ENCODE measurements around the gene ARHGAP10. TPM values are rescaled to one million over a fixed set of nuclear protein-coding genes. Genes with fewer than 3 reads are reported as not detected.

ARHGAP10 gene
- total RNA-seq, 3 donors from 2014 or later (not counting 1 experiment from before 2014, with no cell fraction given), result 13.9 to 28.7 (median 23.2) TPM

DNA sequence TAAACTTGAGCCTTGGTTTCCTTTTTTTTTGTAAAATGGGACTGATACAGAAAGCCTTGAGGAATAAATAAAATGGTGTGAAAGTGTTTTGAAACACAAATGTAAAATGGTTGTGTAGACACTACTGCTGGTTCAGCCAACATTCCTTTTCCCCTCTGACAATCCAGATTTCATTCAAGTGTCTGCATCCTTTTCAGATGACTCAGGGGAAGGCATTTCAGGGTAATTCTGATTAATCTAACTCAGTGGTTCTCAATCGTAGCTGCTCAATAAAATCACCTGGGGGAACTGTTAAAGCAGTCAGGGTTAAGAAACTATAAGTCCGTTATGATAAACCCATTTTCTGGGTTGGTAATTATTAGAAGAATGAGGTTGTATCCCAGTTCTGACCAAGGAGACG, 4.6 kb downstream of the ARHGAP10 start:
- Histone ChIP-seq H3K27me3 (ENCODE audit: control insufficient read depth, insufficient read depth, low read length) (no peaks in the 10 kb centered on the region), H3K4me1 (ENCODE audit: control insufficient read depth, insufficient read depth, low read length) (peaks cover 21% of the 10 kb centered on the region), H3K9me3 (ENCODE audit: control insufficient read depth, insufficient read depth, low read length) (no peaks in the 10 kb centered on the region), H3K36me3 (ENCODE audit: control insufficient read depth, insufficient read depth, low read length) (no peaks in the 10 kb centered on the region), H3K4me3 (ENCODE audit: low read length) (no peak overlapping the region), H3K27ac (ENCODE audit: low read length) (no peak overlapping the region)
- TF ChIP-seq CTCF (IDR thresholded peaks at IDR 0.05), result no peak
- Mint-ChIP-seq H3K4me3 (no peak overlapping the region), H3K36me3 (no peaks in the 10 kb centered on the region), H3K4me1 (peaks cover 55 to 59% of the 10 kb centered on the region in 2 donors), H3K27me3 (ENCODE audit: low read depth in 2 of 2) (no peaks in the 10 kb centered on the region), H3K9me3 (no peaks in the 10 kb centered on the region), H3K27ac (no peak overlapping the region)
- no peak for DNase-seq
- intact Hi-C loops (cut with micrococcal nuclease), result no loop called here
- no peak for ATAC-seq
- 91% methylated on average over 3 of the region's 3 CpGs for WGBS (ENCODE audit: insufficient coverage)

DNA sequence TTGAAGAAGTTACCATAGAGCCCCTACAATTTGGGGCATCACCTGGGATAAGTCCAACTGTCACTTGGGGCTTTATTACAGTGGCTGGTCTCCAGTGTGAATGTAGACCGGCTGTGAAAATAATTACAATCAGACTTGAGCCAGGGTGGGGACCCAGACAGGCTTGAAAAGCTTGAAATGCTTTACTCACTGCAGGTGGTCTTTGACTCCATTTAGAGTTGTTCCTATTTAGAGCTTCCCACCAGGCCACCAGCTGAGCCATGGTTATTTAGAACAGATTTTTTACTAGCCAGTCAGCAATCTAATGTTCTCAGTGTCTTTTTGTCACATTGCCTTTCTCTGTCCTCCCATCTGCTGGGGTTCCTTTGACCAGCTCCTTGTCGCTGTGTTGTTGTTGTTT, 5.7 kb downstream of the ARHGAP10 start:
- Mint-ChIP-seq H3K4me1 (peaks cover 58 to 66% of the 10 kb centered on the region in 2 donors), H3K27me3 (ENCODE audit: low read depth in 2 of 2) (no peaks in the 10 kb centered on the region), H3K4me3 (no peak overlapping the region), H3K36me3 (no peaks in the 10 kb centered on the region), H3K27ac (no peak overlapping the region), H3K9me3 (no peaks in the 10 kb centered on the region)
- WGBS (ENCODE audit: insufficient coverage), result 100% methylated on average over 2 of the region's 2 CpGs
- no peak for ATAC-seq
- H3K4me3 ChIP-seq (ENCODE audit: low read length), result no peak overlapping the region
- no peak overlapping the region for H3K27ac ChIP-seq (ENCODE audit: low read length)
- intact Hi-C loops (cut with micrococcal nuclease), result no loop called here
- H3K9me3 ChIP-seq (ENCODE audit: control insufficient read depth, insufficient read depth, low read length), result no peaks in the 10 kb centered on the region
- H3K36me3 ChIP-seq (ENCODE audit: control insufficient read depth, insufficient read depth, low read length), result no peaks in the 10 kb centered on the region
- DNase-seq, result no peak
- H3K4me1 ChIP-seq (ENCODE audit: control insufficient read depth, insufficient read depth, low read length), result peaks cover 27% of the 10 kb centered on the region
- no peak for TF ChIP-seq CTCF (IDR thresholded peaks at IDR 0.05)
- no peaks in the 10 kb centered on the region for H3K27me3 ChIP-seq (ENCODE audit: control insufficient read depth, insufficient read depth, low read length)

DNA sequence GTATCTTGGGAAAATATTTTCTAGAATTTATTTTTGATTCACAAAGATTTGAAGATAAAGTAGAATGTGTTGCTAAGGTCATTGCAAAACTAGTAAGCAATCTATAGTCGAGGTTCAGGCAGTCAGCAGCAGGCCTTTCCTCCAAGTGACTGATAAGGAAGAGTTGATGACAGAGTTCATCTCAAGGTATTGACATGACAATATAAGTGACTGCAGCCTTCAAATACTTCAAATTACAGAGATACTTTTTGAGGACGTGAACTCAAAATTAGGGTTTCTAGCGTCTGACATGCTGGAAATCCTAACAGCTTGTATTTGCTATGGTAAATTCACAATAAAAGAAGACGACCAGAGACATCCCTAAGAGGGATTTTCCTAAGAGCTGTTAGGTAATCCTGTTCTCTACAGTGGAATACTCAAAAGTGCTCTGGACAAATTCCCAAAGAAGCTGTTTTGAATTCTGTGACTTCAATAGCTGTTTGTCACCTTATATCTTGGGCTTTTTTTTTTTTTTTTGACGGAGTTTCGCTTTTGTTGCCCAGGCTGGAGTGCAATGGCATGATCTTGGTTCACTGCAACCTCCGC, 7.4 kb downstream of the ARHGAP10 start:
- Histone ChIP-seq H3K27me3 (ENCODE audit: control insufficient read depth, insufficient read depth, low read length) (no peaks in the 10 kb centered on the region), H3K4me1 (ENCODE audit: control insufficient read depth, insufficient read depth, low read length) (peaks cover 16% of the 10 kb centered on the region), H3K36me3 (ENCODE audit: control insufficient read depth, insufficient read depth, low read length) (no peaks in the 10 kb centered on the region), H3K27ac (ENCODE audit: low read length) (no peak overlapping the region), H3K9me3 (ENCODE audit: control insufficient read depth, insufficient read depth, low read length) (no peaks in the 10 kb centered on the region), H3K4me3 (ENCODE audit: low read length) (no peak overlapping the region)
- WGBS (ENCODE audit: insufficient coverage), result 94% methylated on average over 6 of the region's 7 CpGs
- Mint-ChIP-seq H3K9me3 (no peaks in the 10 kb centered on the region), H3K36me3 (no peaks in the 10 kb centered on the region), H3K27ac (no peak overlapping the region), H3K27me3 (ENCODE audit: low read depth in 2 of 2) (no peaks in the 10 kb centered on the region), H3K4me1 (peaks cover 48 to 59% of the 10 kb centered on the region in 2 donors), H3K4me3 (no peak overlapping the region)
- DNase-seq, result no peak
- no peak for TF ChIP-seq CTCF (IDR thresholded peaks at IDR 0.05)
- ATAC-seq, result no peak
- intact Hi-C loops (cut with micrococcal nuclease), result no loop called here

DNA sequence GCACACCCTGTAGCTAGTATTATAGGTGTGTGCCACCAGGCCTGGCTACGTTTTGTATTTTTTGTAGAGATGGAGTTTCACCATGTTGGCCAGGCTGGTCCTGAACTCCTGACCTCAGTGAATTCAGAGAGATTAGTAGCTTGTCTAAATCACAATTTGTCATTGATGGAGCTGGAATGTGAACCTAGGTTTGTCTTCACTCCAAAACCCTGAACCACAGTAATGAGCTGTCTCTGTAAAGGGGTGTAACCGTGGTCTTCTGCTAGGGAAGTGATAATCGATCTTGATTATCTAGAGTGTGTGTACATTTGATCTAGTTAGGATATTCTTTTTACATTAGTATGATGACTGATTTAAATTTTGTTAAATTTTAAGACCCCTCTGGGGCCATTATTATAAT, 8.3 kb downstream of the ARHGAP10 start:
- peaks cover 16% of the 10 kb centered on the region for H3K4me1 ChIP-seq (ENCODE audit: control insufficient read depth, insufficient read depth, low read length)
- no peaks in the 10 kb centered on the region for H3K36me3 ChIP-seq (ENCODE audit: control insufficient read depth, insufficient read depth, low read length)
- Mint-ChIP-seq H3K36me3 (no peaks in the 10 kb centered on the region), H3K27ac (peak overlapping the region in 1 of 2 donors; percentile 72), H3K27me3 (ENCODE audit: low read depth in 2 of 2) (no peaks in the 10 kb centered on the region), H3K4me1 (peaks cover 48 to 59% of the 10 kb centered on the region in 2 donors), H3K9me3 (no peaks in the 10 kb centered on the region), H3K4me3 (no peak overlapping the region)
- no peaks in the 10 kb centered on the region for H3K9me3 ChIP-seq (ENCODE audit: control insufficient read depth, insufficient read depth, low read length)
- intact Hi-C loops (cut with micrococcal nuclease), result no loop called here
- ATAC-seq (no peak), DNase-seq (no peak)
- 67% methylated on average over 3 of the region's 3 CpGs for WGBS (ENCODE audit: insufficient coverage)
- no peak overlapping the region for H3K4me3 ChIP-seq (ENCODE audit: low read length)
- no peaks in the 10 kb centered on the region for H3K27me3 ChIP-seq (ENCODE audit: control insufficient read depth, insufficient read depth, low read length)
- no peak for TF ChIP-seq CTCF (IDR thresholded peaks at IDR 0.05)
- no peak overlapping the region for H3K27ac ChIP-seq (ENCODE audit: low read length)
